ENCODE results near the gene P4HB.

The P4HB gene

DNA sequence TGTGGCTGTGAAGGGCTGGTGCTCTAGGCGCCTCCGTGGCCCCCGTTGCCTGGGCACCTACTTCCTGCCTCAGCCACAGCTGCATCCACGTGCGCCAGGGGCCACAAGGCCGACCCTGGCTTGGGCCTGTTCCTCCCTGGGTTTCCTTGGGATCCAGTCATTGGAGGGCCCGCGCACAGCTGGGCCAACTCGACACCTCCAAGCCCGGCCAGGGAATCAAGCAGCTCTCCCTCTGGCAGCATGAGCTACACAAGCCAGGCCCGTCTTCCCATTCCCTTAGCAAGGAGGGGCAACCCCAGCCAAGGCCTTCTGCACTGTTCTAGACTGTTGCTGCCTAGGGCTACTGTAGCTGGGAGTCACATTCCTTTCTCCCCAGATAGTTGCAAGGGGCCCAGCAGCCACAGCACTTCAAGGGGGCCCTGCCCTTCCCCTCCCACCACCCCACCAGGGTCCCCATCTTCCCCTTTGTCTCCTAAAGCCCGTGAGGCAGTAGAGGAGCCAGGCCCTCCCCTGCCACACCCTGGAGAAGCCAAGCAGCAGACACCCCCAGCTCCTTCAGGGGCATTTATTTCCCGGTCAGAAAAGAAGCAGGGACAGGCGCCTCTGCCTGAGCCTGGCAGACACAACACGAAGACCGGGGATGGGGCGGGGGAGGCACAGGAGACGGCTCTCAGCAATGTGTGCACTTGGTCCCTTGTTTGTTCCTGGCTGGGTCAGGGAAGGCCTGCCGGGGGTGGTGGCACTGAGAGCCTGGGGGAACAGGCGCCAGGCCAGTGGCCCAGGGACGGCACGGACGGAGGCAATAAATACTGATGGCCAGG, 7.0 kb upstream of the P4HB start:
- peak; percentile 38 for DNase-seq

DNA sequence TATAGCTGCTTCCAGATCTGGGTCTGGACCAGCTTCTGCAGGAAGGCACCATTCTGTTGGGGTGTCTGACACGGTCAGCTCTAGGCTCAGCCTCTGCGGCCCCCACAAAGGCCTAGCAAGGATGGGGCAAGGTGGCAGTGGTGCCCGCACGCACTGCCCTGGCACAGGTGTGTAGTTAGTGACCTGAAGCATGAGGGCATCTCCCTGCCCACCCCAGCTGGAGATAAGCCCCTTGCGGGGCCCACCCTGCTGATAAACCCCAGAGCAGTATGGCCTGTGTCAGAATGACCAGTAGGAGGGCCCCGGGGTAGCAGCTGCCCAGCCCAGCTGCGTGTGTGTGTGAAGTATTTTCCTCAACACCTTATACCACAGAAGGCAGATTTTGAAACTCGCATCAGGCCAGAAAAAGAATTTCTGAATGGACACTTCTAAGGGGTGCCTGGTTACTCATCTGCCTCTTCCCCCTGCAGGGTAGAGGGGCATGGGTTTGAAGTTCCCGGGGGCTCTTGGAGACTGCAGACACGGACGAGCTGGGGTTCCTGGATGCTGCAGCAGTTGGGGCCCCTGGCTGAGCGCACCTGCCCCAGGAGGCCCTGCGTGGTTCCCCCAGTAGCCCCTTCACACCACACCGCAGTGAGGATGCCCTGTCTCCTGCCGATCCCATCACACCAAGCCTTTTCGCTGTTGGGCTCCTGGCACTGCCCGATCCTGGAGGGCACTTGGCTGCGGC, 6.3 kb upstream of the P4HB start:
- DNase-seq = peak; percentile 25

DNA sequence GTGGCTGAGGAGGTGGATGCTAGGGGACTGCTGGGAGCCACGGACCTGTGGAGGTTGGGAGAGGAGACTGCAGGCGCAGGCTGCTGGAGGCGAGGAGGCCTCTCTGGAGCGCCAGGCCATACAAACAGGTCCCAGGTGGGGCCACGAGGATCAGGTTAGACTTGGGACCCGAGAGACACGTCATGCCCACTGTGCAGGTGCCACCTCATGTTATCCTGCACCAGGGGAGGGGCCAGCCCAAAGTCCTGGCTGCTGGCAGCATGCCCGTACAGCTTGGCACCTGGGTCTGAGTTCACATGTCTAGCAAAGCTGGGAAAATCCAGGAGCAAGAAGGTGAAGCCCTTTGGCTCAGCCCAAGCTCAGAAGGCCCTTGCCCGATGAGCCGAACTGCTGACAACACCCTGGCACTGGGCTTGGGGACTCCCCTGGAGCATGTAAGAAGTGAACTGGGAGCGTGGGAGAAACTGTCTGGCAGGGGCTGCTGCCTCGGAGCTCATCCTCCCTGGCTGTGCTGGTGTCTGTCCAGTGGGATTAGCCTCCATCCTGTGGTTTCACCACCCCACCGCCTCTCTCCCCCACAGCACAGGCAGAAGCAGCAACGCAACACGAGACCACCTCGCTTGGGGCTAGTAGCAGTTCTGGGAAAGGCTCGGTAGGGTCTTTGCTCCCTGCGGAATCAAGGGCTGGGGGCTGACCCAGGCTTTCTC, 5.6 kb upstream of the P4HB start:
- DNase-seq = peak; percentile 32

DNA sequence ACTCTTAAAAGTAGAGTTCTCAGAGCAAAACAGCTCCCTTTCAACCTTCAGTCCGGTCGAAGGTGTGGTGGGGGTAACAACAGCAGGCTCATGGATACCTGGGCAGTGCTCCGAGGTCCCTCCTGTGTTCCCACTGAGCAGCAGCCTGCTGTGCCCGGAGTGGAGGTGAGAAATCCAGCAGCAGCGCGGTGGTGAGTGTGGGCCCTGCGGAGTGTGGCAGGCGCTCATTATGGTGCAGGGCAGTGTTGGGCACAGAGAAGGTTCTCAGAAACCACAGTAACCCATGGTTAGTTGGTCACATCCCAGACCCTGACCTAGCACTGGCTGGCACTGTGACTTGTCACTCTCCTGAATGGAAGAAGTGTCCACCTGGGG, 5.0 kb upstream of the P4HB start:
- no peak for DNase-seq

DNA sequence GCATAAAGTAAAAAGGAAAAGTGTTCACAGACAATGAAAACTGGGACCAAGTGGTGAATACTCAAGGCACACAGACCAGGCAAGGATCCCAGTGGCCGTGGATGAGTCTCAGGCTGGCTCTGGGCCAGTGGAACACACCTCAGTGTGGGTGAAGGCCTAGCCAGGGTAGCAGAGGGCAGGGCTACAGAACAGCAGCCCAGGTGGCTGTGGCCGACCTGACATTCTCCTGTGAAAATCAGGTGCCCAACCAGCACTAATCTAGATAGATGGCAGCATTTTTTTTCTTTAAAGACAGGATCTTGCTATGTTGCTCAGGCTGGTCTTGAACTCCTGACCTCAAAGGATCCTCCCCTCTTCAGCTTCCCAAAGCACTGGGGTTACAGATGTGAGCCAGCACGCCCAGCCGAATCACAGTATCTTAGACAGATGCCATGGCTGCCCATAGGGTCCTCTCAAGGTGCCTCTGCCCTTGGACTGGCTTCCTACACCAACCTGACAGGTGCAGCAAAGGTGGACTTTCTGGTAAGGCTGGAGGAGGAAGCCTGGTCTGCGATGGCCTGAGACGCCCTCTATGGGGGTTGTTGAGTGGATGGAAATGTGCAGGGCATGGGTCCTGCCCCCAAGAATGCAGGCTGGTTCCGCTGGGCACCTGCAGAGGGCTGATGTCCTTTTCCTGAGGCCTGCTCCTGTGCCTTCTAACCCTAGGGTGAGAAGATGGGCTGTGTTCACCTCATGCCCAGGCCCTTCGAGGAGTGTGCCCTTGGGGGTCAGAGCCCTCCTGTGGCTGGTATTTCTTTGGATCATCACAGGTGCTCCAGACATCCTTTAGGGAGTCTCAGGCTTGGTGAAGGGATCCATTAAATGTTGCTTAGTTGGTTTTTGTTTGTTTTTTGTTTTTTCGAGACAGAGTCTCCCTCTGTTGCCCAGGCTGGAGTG, 3.8 kb upstream of the P4HB start:
- DNase-seq = no peak

DNA sequence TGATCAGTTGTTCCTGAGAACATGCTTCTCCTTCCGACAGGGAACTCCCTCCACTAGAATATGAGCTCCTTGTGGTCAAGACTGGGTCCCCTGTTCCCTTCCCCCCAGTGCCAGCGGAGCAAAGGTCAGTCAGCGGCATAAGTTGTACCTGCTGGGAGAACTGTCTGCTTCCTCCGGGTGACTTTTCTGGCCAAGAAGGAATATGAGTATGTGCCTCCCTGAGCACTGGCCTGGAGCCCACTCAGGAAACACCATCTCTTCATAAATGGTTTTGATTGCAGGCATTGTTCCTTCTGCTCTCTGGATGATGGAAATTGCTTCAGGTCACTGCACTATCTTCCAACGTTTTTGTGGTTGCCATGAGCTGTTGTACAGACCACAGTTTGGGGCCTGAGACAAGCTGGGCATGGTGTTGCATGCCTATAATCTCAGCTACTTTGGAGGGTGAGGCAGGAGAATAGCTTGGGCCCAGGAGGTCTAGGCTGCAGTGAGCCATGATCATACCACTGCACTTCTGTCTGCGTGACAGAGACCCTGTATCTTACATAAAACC, 2.9 kb upstream of the P4HB start:
- DNase-seq = no peak

DNA sequence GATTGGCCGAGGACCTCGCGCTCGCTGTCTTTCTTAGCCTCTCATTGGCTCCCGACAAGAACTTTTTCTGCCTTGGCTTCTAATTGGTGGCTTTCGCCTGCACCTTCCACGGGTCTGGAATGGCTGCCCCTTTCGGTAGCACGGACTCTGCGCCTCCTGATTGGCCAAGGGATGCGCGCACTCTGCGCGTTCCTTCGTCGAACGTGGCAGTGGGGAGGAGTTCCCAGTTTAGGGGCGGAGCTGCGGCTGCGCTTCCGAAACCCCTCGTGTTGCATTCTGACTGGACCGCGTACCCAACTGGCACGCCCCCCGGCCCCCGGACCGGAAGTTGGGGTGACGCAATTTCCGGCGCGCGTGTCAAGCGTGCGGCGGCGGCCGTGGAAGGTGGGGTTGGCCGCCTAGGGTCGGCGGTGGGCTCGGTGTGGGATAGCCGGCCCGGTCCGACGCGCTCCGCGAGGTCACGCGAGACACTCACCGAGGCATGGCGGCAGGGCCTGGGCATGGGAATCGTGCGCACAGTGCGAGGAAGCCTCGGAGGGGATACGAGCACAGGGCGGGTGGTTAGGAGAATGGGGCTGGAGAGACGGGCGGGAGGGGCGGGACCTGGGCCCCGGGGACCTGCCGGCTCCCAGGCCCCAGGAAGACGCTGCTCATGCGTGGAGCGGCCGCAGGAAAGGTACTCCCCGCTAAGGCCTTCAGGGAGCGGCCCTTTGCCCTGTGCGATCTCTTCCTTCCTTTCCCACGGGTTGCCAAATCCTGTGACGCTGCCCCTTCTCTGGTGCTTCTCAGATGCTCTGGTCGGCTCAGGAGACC, 627 bp upstream of the P4HB start:
- peak; percentile 99 for DNase-seq

DNA sequence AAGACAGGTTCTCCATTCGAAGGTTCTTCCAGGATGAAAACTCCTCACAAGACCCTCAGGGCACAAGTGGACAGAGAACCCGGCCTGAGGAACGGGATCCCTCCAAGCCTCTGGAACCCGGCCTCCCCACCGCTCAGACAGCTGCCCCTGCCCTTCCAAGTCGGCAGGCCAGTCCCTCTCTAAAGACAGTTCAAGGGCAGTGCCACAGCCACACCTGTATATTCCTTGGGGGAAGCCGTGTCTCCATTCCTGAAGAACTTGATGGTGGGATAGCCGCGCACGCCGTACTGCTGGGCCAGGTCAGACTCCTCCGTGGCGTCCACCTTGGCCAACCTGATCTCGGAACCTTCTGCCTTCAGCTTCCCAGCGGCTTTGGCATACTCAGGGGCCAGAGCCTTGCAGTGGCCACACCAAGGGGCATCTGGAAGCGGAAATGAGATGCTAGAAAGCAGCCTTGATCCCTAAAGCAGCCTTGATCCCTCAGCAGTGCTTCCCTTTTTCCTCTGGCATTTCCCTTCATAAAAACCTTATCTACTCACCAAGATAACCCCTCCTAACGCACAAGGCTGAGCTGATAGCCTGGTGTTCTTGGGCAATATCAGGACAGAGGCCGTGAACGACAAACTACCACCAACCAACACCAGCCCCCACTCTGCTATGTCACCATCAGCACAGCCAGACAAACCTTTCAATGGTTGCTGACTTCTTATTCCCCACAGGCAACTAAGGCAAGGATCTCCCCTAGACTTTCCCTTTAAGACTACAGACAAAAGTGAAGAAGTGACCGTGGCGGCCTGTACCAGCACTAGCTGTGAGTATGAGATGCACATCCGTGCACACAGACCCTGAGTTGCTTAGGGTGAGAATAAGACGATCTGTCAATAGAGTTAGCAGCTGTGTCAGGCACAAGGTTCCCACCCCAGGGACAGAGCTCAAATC, 1.1 kb downstream of the P4HB start:
- DNase-seq = peak; percentile 23

DNA sequence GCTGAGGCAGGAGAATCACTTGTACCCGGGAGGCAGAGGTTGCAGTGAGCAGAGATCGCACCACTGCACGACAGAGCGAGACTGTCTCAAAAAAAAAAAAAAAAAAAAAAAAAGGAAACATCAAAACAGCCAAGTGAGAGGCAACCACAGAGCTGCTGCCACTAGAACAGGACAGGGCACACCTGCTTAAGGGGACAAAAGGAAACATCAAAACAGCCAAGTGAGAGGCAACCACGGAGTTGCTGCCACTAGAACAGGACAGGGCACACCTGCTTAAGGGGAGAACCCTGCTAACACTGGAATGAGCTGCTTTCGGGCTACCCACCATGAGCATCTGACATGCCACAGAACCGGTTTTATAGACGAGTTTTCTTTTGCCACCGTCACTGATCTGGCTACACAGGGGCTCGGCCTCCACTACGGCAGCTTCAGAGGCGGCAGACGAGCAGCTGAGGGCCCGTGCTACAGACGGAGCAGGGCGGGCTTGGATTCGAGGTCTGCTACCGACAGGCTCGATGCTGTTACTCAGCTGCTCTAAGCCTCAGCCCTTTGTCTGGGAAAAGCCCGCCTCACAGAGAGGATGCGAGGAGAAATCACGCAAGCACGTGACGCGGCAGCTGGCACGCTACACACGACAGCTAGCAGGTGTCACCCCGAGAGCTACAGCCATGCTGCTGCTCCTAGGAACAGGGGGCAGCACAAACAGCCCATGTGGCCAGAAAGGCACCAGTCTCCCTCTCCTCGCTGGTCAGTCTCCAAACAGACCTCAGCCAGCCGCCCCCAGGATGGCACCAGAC, 2.0 kb downstream of the P4HB start:
- no peak for DNase-seq

DNA sequence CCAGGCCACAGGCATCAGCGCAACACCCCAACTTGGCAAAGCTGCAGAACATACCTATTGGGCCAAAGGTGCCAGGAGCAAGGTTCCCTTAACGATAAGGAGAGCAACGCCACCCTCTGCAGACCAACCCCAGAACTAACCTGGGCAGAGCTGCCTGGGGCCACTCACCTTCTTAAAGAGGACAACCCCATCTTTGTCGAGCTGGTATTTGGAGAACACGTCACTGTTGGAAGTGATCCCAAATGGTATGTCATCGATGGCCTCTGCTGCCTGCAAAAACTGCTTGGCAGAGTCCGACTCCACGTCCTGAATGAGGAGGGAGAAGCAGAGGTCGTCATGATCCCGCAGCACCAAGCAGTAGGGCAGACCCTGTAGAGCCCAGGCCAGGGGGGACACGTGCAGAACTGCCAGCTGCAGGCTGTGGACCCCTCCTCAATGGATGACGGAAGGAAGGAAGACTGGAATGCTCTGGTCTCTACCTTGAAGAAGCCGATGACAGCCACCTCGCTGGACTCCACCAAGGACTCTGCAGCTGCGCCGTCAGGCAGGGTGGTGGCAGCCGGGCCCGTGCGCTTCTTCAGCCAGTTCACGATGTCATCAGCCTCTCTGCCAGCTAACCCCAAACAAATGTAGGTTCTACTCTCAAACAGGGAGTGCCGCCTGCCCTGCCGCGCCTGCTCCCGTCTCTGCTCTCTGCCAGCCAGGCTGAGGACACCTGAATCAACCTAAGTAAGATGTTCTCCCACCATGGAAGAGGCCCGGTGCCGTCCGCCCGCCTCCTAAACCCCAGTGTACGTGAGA, 5.2 kb downstream of the P4HB start:
- DNase-seq = no peak

DNA sequence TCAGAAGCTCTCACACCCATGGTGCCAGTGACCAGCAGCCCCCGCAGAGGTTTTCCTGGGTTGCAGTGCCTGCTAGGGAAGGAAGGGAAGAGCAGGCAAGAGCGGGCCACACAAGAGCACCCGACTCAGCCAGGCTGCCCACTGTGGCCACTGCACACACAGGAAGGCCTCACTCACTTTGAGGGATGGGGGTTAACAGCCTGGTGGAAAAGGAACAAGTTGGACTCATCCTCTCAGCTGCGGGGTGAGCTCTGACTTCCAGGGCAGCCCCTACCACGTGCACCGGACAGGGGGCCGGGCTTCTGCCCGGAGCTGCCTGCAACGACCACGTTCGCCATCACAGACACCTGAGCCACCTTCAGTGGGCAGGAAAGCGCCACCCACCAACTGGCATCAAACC, 8.1 kb downstream of the P4HB start:
- no peak for DNase-seq

DNA sequence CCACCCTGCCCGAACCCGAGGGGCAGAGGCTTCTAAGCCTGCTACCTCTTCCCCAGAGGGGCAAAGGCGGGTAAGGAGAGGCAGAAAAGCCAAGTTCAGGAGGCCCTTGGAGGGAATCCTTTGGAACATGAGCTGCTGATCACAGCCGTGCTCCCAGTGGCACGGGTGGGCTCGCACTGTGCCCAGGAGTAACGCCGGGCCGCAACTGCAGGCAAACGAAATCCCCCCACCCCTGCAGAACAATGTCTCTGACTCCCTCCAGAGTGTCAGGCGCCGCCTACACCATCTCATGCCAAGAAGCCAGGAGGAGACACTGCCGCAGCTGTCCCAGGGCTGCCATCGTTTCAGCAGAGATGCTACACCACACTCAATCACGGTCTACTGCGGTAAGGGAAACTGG, 8.9 kb downstream of the P4HB start:
- DNase-seq = no peak

DNA sequence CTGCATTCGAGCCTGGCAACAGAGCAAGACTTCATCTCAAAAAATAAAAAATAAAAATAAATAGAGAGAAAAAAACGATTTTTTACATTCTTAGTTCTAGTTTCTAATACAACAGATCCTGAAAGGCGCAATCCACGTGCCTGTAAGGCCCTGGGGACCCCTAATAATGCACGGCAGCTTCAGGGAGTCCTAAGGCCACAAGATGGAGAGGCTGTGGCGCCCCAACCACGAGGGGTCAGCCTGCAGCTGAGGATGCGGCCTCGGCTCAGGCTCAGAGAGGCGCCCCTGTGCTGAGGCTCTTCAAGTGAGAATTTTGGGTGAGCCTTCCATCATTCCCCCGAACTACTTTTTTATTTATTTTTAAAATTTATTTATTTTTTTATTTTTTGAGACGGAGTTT, 10.9 kb downstream of the P4HB start:
- DNase-seq = no peak

DNA sequence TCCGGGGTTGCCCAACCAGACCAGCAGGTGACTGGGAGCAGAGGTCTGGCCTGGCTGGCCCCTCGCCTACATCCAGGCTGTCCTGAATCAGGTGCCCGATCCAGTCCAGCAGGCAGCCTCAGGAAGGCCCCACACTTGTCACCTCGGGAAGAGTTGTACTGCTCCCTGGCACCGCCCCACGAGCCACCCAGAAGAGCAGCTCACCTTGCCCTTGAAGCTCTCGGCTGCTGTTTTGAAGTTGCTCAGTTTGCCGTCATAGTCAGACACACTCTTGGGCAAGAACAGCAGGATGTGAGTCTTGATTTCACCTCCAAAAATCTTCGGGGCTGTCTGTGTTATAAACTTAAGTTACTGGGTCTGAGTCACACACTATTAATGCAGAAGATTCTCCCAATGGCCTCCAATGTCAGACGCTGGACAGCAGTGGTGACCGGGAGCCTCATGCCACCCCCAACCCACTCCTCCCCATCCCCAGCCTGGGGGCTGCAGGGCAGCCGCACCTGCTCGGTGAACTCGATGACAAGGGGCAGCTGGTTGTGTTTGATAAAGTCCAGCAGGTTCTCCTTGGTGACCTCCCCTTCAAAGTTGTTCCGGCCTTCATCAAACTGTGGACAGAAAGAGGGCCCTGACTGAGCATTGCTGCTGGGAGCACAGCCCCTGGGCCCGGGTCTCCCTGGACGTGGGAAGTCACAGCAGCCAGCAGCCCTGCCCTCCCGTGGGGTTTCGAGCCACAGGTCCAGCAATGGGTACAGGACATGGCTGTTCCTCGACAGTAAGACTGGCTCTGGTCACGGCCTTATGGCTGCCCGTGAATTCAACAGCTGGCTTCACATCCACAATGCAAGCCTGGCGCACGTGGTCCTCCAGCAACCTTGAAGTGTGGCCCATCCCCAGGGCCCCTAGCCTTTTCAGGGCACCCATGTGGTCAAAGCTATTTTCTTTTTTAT, 13.3 kb downstream of the P4HB start:
- no peak for DNase-seq

DNA sequence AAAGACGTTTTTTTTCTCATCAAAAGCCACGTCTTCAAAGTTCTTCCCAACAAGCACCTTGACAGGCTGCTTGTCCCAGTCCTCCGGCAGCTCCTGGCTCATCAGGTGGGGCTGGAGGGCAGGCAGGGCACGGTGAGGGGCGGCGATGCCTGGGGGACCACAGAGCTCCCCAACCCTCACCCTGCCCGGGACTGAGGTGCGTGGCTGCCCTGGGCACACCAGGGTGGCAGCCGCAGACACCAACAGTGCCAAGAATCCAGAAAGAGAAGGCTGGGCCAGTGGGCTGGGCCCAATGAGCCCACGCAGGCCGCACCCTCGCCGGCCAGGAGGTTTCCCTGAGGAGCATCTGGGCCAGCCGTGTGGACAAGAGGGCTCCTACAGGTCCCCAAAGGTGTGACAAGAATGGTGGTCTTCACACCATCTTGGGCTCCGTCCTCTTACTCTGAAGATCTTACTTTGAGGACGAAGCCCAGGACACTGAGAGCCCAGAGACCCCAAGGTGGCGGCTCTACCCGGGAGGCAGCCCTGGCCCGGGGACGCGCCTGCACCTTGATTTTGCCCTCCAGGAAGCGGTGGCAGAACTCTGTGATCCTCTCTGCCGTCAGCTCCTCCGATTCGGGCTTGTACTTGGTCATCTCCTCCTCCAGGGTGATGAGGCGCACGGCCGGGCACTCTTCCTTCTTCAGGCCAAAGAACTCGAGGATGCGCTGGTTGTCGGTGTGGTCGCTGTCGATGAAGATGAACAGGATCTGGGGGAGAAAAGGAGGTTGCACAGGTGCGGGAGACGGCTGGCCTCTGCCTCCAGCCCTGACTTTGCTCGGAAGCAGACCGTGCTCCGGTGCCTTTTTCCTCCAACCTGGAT, 14.2 kb downstream of the P4HB start:
- DNase-seq = no peak

DNA sequence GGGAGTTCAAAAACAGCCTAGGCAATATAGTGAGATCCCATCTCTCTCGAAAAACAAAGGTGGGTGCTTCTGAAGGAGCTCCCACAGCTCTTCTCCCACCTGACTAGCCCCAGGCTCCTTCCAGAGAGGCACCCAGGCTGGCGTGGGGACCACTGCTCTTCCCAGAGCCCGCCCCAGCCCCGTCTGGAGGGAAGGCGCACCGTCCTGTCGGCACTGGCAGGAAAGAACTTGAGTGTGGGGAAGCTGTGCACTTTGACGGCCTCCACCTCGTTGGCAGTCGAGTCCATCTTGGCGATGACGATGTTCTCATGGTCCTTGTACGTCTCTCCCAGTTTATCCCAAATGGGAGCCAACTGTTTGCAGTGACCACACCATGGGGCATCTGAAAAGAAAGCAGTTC, 15.0 kb downstream of the P4HB start:
- DNase-seq = no peak
